GM21526 (cell line): ENCODE results near the gene ALDOA.
A peak's percentile ranks its signal among the peaks of the same experiment; 100 is the strongest.
"Not testable (repeated sequence)": the region's sequence is repeated elsewhere in the genome, so short reads cannot be mapped to it uniquely, and the experiment has no call there.

ENCODE experiments used
- ATAC-seq: cut with Tn5 transposase; IDR thresholded peaks from one replicate; pipeline ENCODE4 v1.9.1; 2021; ENCODE audit warnings: moderate library complexity; ENCODE audit not compliant: unreplicated experiment, low FRiP score

Gene ALDOA

GRCh38 chr16:30040221-30040620 is 25.3 kb upstream of the ALDOA start:
- ATAC-seq: no peak

GRCh38 chr16:30040690-30041089 is 24.9 kb upstream of the ALDOA start:
- ATAC-seq: not testable (repeated sequence)

GRCh38 chr16:30041841-30042240 is 23.7 kb upstream of the ALDOA start:
- no peak for ATAC-seq

- ATAC-seq: no peak
Measured at GRCh38 chr16:30046178-30046577, 19.4 kb upstream of the ALDOA start.

- no peak for ATAC-seq
Measured at GRCh38 chr16:30046588-30046987, 19.0 kb upstream of the ALDOA start.

- ATAC-seq: no peak
Measured at GRCh38 chr16:30049871-30050270, 15.7 kb upstream of the ALDOA start.

GRCh38 chr16:30051518-30051917 is 14.0 kb upstream of the ALDOA start:
- no peak for ATAC-seq

GRCh38 chr16:30052671-30053372 is 12.7 kb upstream of the ALDOA start:
- no peak for ATAC-seq

- no peak for ATAC-seq
Measured at GRCh38 chr16:30053376-30054015, 12.1 kb upstream of the ALDOA start.

- no peak for ATAC-seq
Measured at GRCh38 chr16:30054451-30054850, 11.1 kb upstream of the ALDOA start.

- no peak for ATAC-seq
Measured at GRCh38 chr16:30054959-30055553, 10.5 kb upstream of the ALDOA start.

GRCh38 chr16:30060346-30060745 is 5.2 kb upstream of the ALDOA start:
- no peak for ATAC-seq

GRCh38 chr16:30060836-30061554 is 4.6 kb upstream of the ALDOA start:
- ATAC-seq: no peak

GRCh38 chr16:30063278-30063892 is 2.2 kb upstream of the ALDOA start:
- ATAC-seq: peak; percentile 1

GRCh38 chr16:30063893-30064728 is 1.4 kb upstream of the ALDOA start:
- ATAC-seq: peak; percentile 40

GRCh38 chr16:30064729-30065101 is 845 bp upstream of the ALDOA start:
- peak; percentile 4 for ATAC-seq

GRCh38 chr16:30065943-30066760 is 592 bp downstream of the ALDOA start:
- no peak for ATAC-seq

- ATAC-seq: no peak
Measured at GRCh38 chr16:30066761-30067583, 1.4 kb downstream of the ALDOA start.
